Measurements from ENCODE around the gene NOS1AP.

The NOS1AP gene

GRCh38 chr1:162094271-162094670 is 24.8 kb downstream of the NOS1AP start:
- Histone ChIP-seq H3K4me3 (ENCODE audit: low read length) (no peak overlapping the region), H3K9ac (ENCODE audit: low read length) (no peak overlapping the region), H3K4me1 (ENCODE audit: control insufficient read depth, insufficient read depth, low read length) (peaks cover 8% of the 10 kb centered on the region), H3K27me3 (ENCODE audit: control insufficient read depth, insufficient read depth, low read length) (no peaks in the 10 kb centered on the region), H3K27ac (ENCODE audit: low read depth, low read length) (no peak overlapping the region), H3K36me3 (ENCODE audit: control insufficient read depth, insufficient read depth, low read length) (no peaks in the 10 kb centered on the region)

GRCh38 chr1:162094723-162095122 is 25.2 kb downstream of the NOS1AP start:
- Histone ChIP-seq H3K27me3 (ENCODE audit: control insufficient read depth, insufficient read depth, low read length) (no peaks in the 10 kb centered on the region), H3K27ac (ENCODE audit: low read depth, low read length) (no peak overlapping the region), H3K36me3 (ENCODE audit: control insufficient read depth, insufficient read depth, low read length) (no peaks in the 10 kb centered on the region), H3K4me3 (ENCODE audit: low read length) (no peak overlapping the region), H3K9ac (ENCODE audit: low read length) (no peak overlapping the region), H3K4me1 (ENCODE audit: control insufficient read depth, insufficient read depth, low read length) (peaks cover 8% of the 10 kb centered on the region)

GRCh38 chr1:162107911-162108310 is 38.4 kb downstream of the NOS1AP start:
- Histone ChIP-seq H3K27ac (ENCODE audit: low read depth, low read length) (no peak overlapping the region), H3K4me3 (ENCODE audit: low read length) (no peak overlapping the region), H3K36me3 (ENCODE audit: control insufficient read depth, insufficient read depth, low read length) (no peaks in the 10 kb centered on the region), H3K4me1 (ENCODE audit: control insufficient read depth, insufficient read depth, low read length) (peaks cover 8% of the 10 kb centered on the region), H3K9ac (ENCODE audit: low read length) (no peak overlapping the region), H3K27me3 (ENCODE audit: control insufficient read depth, insufficient read depth, low read length) (no peaks in the 10 kb centered on the region)

DNA sequence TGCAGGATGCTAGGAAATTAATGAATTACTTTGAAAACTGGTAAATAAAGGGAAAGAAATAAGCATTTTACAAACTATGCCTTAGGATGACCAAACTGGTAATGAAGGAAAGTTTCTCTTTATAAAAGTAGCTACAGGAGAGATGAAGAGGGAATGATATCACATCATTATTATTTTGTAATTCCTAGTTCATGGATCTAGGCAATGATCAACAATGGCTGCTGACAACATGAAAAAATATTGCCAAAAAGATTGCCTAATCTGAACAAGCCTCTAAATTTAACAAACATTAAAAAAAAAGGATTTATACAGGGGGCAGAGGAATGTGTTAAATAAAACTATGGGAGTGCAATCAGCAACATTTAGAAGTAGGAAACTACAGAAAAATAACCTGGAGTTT is 38.9 kb downstream of the NOS1AP start:
- no peak overlapping the region for H3K4me3 ChIP-seq (ENCODE audit: low read length)
- peaks cover 8% of the 10 kb centered on the region for H3K4me1 ChIP-seq (ENCODE audit: control insufficient read depth, insufficient read depth, low read length)
- H3K9ac ChIP-seq (ENCODE audit: low read length) = no peak overlapping the region
- no peaks in the 10 kb centered on the region for H3K27me3 ChIP-seq (ENCODE audit: control insufficient read depth, insufficient read depth, low read length)
- no peaks in the 10 kb centered on the region for H3K36me3 ChIP-seq (ENCODE audit: control insufficient read depth, insufficient read depth, low read length)
- no peak overlapping the region for H3K27ac ChIP-seq (ENCODE audit: low read depth, low read length)

DNA sequence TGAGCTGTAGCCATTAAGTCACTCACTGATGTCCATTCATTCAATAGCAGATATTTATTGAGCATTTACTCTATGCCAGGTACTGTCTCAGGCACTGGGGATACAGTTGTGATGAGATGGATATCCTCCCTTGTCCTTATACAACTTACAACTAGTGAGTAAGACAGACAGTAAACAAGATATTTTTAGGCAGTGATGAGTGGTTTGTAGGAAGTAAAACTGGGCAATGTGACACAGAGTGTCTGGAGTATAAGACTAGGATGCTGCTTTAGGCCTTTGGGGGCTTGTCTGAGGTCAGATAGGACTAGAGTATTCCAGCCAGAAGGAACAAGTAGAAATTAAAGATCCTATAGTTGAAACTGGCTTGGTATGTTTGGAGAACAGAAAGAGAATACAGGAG is 41.4 kb downstream of the NOS1AP start:
- Histone ChIP-seq H3K4me1 (ENCODE audit: control insufficient read depth, insufficient read depth, low read length) (peaks cover 8% of the 10 kb centered on the region), H3K9ac (ENCODE audit: low read length) (no peak overlapping the region), H3K36me3 (ENCODE audit: control insufficient read depth, insufficient read depth, low read length) (no peaks in the 10 kb centered on the region), H3K4me3 (ENCODE audit: low read length) (no peak overlapping the region), H3K27me3 (ENCODE audit: control insufficient read depth, insufficient read depth, low read length) (no peaks in the 10 kb centered on the region), H3K27ac (ENCODE audit: low read depth, low read length) (peak overlapping the region; percentile 37)

DNA sequence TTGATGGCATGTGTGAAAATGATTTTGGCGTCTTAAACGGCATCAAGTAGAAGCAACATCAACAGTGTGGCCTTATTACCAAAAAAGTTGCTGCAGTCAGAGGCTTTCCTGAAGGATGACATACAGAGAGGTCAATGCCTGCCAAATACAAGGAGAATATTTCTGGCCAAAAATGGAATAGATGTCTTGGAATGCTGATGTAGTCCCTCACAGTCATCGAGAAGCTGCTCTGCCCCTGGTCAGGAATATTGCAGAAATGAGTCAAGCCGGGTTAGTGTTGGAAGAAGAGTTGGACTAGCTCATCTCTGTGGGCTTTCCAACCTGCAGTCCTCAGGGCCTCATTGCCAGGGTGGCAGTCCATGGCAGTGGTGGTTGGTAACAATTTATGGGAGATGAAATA is 42.1 kb downstream of the NOS1AP start:
- H3K27ac ChIP-seq (ENCODE audit: low read depth, low read length) = peak overlapping the region; percentile 37
- peaks cover 8% of the 10 kb centered on the region for H3K4me1 ChIP-seq (ENCODE audit: control insufficient read depth, insufficient read depth, low read length)
- H3K27me3 ChIP-seq (ENCODE audit: control insufficient read depth, insufficient read depth, low read length) = no peaks in the 10 kb centered on the region
- no peak overlapping the region for H3K4me3 ChIP-seq (ENCODE audit: low read length)
- H3K9ac ChIP-seq (ENCODE audit: low read length) = no peak overlapping the region
- no peaks in the 10 kb centered on the region for H3K36me3 ChIP-seq (ENCODE audit: control insufficient read depth, insufficient read depth, low read length)

DNA sequence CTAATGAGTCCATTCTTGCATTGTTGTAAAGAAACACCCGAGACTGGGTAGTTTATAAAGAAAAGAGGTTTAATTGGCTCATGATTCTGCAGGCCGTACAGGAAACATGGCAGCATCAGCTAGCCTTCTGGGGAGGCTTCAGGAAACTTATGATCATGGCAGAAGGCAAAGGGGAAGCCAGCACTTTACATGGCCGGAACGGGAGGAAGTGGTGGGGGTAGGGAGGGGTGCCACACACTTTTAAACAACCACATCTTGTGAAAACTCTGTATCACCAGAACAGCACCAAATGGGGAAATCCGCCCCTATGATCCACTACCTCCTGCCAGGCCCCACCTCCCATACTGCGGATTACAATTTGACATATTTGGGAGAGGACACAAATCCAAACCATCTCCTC is 43.9 kb downstream of the NOS1AP start:
- no peak overlapping the region for H3K9ac ChIP-seq (ENCODE audit: low read length)
- peaks cover 8% of the 10 kb centered on the region for H3K4me1 ChIP-seq (ENCODE audit: control insufficient read depth, insufficient read depth, low read length)
- no peaks in the 10 kb centered on the region for H3K36me3 ChIP-seq (ENCODE audit: control insufficient read depth, insufficient read depth, low read length)
- no peak overlapping the region for H3K27ac ChIP-seq (ENCODE audit: low read depth, low read length)
- H3K4me3 ChIP-seq (ENCODE audit: low read length) = no peak overlapping the region
- no peaks in the 10 kb centered on the region for H3K27me3 ChIP-seq (ENCODE audit: control insufficient read depth, insufficient read depth, low read length)

DNA sequence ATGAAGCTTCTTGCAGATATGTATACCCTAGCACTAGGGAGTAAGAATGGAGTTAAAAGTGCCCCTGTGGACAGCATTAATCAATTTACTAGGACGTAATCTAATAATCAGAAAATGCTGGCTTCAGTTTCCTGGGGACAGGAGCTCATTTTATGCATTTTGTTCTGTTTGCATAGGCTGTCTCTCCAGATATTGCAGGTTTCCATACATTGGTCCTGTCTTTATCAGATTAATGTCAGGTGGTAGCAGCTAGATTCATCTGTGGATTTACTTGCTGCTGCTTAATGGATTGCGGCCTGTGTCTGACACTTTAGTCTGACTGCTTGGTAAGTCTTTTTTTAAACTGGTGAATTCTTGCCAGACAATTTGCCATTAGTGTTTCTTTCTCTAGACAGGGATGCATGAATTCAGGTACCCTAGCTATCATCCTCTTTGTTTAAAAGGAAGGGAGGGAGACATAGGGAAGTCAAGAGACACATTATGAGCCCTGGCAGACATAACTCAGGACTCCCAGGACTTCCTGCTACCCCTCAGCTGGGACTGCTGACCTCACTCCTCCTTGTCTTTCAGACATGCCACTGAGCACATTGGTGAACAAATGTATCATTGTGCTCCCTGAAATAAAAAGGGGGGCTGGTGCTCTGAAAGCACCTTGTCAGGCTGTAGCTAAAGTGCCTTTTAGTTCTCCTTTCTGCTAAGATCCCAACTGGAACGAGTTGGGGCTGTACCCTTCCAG is 47.7 kb downstream of the NOS1AP start:
- Histone ChIP-seq H3K27me3 (ENCODE audit: control insufficient read depth, insufficient read depth, low read length) (no peaks in the 10 kb centered on the region), H3K27ac (ENCODE audit: low read depth, low read length) (no peak overlapping the region), H3K36me3 (ENCODE audit: control insufficient read depth, insufficient read depth, low read length) (no peaks in the 10 kb centered on the region), H3K9ac (ENCODE audit: low read length) (no peak overlapping the region), H3K4me3 (ENCODE audit: low read length) (no peak overlapping the region), H3K4me1 (ENCODE audit: control insufficient read depth, insufficient read depth, low read length) (no peaks in the 10 kb centered on the region)

- Histone ChIP-seq H3K4me1 (ENCODE audit: control insufficient read depth, insufficient read depth, low read length) (no peaks in the 10 kb centered on the region), H3K36me3 (ENCODE audit: control insufficient read depth, insufficient read depth, low read length) (no peaks in the 10 kb centered on the region), H3K27me3 (ENCODE audit: control insufficient read depth, insufficient read depth, low read length) (no peaks in the 10 kb centered on the region), H3K9ac (ENCODE audit: low read length) (no peak overlapping the region), H3K27ac (ENCODE audit: low read depth, low read length) (no peak overlapping the region), H3K4me3 (ENCODE audit: low read length) (no peak overlapping the region)
Measured at GRCh38 chr1:162118063-162118462, 48.6 kb downstream of the NOS1AP start.

DNA sequence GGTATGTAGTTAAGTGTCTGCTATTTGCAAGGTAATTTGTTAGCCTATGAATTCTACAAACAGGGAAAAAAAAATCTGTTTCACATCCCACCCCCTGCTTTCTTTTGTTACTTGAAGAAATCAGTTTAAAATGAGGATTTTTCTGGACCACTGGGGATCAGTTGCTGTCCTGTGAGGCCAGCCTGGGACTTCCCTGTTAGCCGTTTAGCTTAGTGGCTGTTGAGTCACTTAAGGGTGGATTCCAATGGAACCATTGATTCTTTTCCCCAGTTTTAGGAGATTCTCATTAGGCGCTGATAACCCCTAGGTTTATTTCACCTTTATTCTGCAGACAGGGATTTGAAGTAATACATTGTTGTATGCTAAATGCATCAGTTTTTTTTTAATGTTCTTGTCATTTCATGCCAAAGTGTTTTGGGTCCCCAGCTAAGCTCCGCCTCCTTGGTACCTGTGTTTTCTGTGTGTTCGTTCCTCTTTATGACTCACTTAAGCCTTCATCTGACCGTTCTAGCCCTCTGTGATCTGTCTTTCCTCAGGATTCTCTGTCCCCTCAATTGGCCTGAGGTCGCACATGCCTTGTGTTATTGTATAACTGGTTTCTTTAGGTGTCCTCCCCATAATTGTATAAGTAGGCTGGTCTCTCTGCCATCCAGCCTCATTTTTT is 59.3 kb downstream of the NOS1AP start:
- Histone ChIP-seq H3K27me3 (ENCODE audit: control insufficient read depth, insufficient read depth, low read length) (no peaks in the 10 kb centered on the region), H3K27ac (ENCODE audit: low read depth, low read length) (no peak overlapping the region), H3K4me1 (ENCODE audit: control insufficient read depth, insufficient read depth, low read length) (peaks cover 11% of the 10 kb centered on the region)

GRCh38 chr1:162130308-162130707 is 60.8 kb downstream of the NOS1AP start:
- no peak overlapping the region for H3K9ac ChIP-seq (ENCODE audit: low read length)
- H3K27me3 ChIP-seq (ENCODE audit: control insufficient read depth, insufficient read depth, low read length) = no peaks in the 10 kb centered on the region
- H3K36me3 ChIP-seq (ENCODE audit: control insufficient read depth, insufficient read depth, low read length) = no peaks in the 10 kb centered on the region
- no peak overlapping the region for H3K27ac ChIP-seq (ENCODE audit: low read depth, low read length)
- H3K4me3 ChIP-seq (ENCODE audit: low read length) = no peak overlapping the region
- peaks cover 11% of the 10 kb centered on the region for H3K4me1 ChIP-seq (ENCODE audit: control insufficient read depth, insufficient read depth, low read length)

More for the DNA sequence above, 59.3 kb downstream of the NOS1AP start:
- no peak overlapping the region for H3K4me3 ChIP-seq (ENCODE audit: low read length)
- no peaks in the 10 kb centered on the region for H3K36me3 ChIP-seq (ENCODE audit: control insufficient read depth, insufficient read depth, low read length)
- no peak overlapping the region for H3K9ac ChIP-seq (ENCODE audit: low read length)

- no peak overlapping the region for H3K9ac ChIP-seq (ENCODE audit: low read length)
- H3K27ac ChIP-seq (ENCODE audit: low read depth, low read length) = peak overlapping the region; percentile 61
- H3K4me3 ChIP-seq (ENCODE audit: low read length) = no peak overlapping the region
- no peaks in the 10 kb centered on the region for H3K36me3 ChIP-seq (ENCODE audit: control insufficient read depth, insufficient read depth, low read length)
- H3K27me3 ChIP-seq (ENCODE audit: control insufficient read depth, insufficient read depth, low read length) = no peaks in the 10 kb centered on the region
- H3K4me1 ChIP-seq (ENCODE audit: control insufficient read depth, insufficient read depth, low read length) = peaks cover 13% of the 10 kb centered on the region
Measured at GRCh38 chr1:162131400-162132321, 62.2 kb downstream of the NOS1AP start.

All from rectal smooth muscle tissue (tissue), 1 donor.